Body of pancreas (tissue), 4 donors: ENCODE results near the gene TOR1B.

ENCODE experiments used
- CTCF ChIP-seq, 7 experiments: fragments of 450-650 bp in 4 of 7; fragments of 200-600 bp in 3 of 7; sonication (generic) in 3 of 7; IDR thresholded peaks; one replicate each; pipeline ENCODE4 v1.5.1; 2016 to 2019; ENCODE audit warnings: antibody characterized with exemption in 7 of 7
- POLR2A ChIP-seq, 3 donors: fragments of 450-650 bp; IDR thresholded peaks; one replicate each; pipeline ENCODE4 v1.6.1; 2016; ENCODE audit warnings: antibody characterized with exemption in 3 of 3, mild to moderate bottlenecking in 2 of 3

GRCh38 chr9:129832982-129833381, 30.0 kb downstream of the TOR1B start:
- TF ChIP-seq CTCF (IDR thresholded peaks at IDR 0.05): no peak
- no peak for TF ChIP-seq POLR2A (IDR thresholded peaks at IDR 0.05)
